Transverse colon (tissue), 4 donors: ENCODE measurements around the gene C11orf21.

Experiments used
- CTCF ChIP-seq, 5 experiments: fragments of 200-600 bp in 3 of 5; fragments of 450-650 bp in 2 of 5; sonication (generic) in 3 of 5; IDR thresholded peaks; 1 replicate in 2 of 5; 2 replicates in 3 of 5; pipeline ENCODE4 v1.5.1; 2016 to 2017; ENCODE audit warnings: antibody characterized with exemption in 5 of 5, inconsistent platforms in 3 of 5, mild to moderate bottlenecking in 2 of 5, moderate library complexity in 1 of 5
- EP300 ChIP-seq: sonication (generic); formaldehyde crosslinking; IDR thresholded peaks from one replicate; pipeline ENCODE4 v1.6.1; 2017; ENCODE audit warnings: antibody characterized with exemption, low read depth
- POLR2AphosphoS5 ChIP-seq, 3 donors: sonication (generic); formaldehyde crosslinking; IDR thresholded peaks; one replicate each; pipeline ENCODE4 v1.6.1; 2016; ENCODE audit warnings: antibody characterized with exemption in 3 of 3

GRCh38 chr11:2248242-2248641 is 53.5 kb downstream of the C11orf21 start:
- TF ChIP-seq CTCF (IDR thresholded peaks at IDR 0.05), result no peak
- no peak for TF ChIP-seq EP300
- TF ChIP-seq POLR2AphosphoS5 (IDR thresholded peaks at IDR 0.05), result no peak
